Measurements from ENCODE around the gene CFAP46. TPM values are rescaled to one million over a fixed set of nuclear protein-coding genes. Genes with fewer than 3 reads are reported as not detected.

CFAP46 gene
- total and polyA plus RNA-seq, 8 donors = 1.2 to 5.2 (median 3.5) TPM

- ATAC-seq = no peak
- no peaks in the 10 kb centered on the region for H3K9me3 ChIP-seq
- intact Hi-C loops (cut with DNase I) = no loop called here
- DNase-seq = peak in 1 of 4 donors; percentile 40
- H3K27me3 ChIP-seq = peaks cover 0 to 97% of the 10 kb centered on the region in 2 donors
- H3K4me3 ChIP-seq = no peak overlapping the region
- no peaks in the 10 kb centered on the region for H3K4me1 ChIP-seq
- TF ChIP-seq, protein P1, sequence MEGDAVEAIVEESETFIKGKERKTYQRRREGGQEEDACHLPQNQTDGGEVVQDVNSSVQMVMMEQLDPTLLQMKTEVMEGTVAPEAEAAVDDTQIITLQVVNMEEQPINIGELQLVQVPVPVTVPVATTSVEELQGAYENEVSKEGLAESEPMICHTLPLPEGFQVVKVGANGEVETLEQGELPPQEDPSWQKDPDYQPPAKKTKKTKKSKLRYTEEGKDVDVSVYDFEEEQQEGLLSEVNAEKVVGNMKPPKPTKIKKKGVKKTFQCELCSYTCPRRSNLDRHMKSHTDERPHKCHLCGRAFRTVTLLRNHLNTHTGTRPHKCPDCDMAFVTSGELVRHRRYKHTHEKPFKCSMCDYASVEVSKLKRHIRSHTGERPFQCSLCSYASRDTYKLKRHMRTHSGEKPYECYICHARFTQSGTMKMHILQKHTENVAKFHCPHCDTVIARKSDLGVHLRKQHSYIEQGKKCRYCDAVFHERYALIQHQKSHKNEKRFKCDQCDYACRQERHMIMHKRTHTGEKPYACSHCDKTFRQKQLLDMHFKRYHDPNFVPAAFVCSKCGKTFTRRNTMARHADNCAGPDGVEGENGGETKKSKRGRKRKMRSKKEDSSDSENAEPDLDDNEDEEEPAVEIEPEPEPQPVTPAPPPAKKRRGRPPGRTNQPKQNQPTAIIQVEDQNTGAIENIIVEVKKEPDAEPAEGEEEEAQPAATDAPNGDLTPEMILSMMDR (IDR thresholded peaks at IDR 0.05) = no peak
- H3K36me3 ChIP-seq = no peaks in the 10 kb centered on the region
- no peak overlapping the region for H3K27ac ChIP-seq
These were observed 129.4 kb downstream of the CFAP46 start for GRCh38 chr10:132813001-132813401.

GRCh38 chr10:132812520-132812919 lies 129.8 kb downstream of the CFAP46 start:
- TF ChIP-seq, protein P1 (IDR thresholded peaks at IDR 0.05) = no peak
- no peaks in the 10 kb centered on the region for H3K4me1 ChIP-seq
- no peaks in the 10 kb centered on the region for H3K9me3 ChIP-seq
- no peak overlapping the region for H3K27ac ChIP-seq
- DNase-seq = peak in 1 of 4 donors; percentile 41
- no peak for ATAC-seq
- no peaks in the 10 kb centered on the region for H3K36me3 ChIP-seq
- intact Hi-C loops (cut with DNase I) = no loop called here
- H3K27me3 ChIP-seq = peaks cover 0 to 97% of the 10 kb centered on the region in 2 donors
- H3K4me3 ChIP-seq = no peak overlapping the region

DNA sequence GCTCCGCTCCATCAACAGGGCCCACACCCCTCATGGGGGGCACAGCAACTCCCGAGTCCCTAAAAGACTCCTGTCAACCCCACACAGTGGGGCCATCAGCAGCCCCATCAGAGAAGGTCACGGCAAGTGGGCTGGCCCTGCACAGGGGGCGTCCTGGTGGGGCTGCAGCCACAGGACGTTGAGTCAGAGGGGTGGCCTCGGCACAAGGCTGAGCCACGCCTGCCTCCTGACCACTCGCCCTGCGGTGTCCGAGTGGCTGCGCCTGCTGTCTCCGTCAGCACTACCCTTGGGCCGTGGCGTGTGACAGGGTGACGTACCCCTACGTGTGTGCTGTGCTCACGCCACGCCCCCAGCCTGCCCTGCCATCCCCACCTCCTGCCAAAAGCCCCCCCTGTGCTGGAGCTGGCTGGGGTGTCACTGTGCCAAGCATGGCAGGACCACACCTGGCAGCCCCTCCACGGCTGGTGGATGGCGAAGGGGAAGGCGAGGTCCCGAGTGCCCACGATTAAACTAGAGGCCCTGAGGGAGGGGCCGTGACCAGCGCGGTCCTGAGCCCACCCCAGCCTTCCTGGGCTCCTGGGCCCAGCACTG lies 130.4 kb downstream of the CFAP46 start:
- intact Hi-C loops (cut with DNase I) = no loop called here
- no peaks in the 10 kb centered on the region for H3K9me3 ChIP-seq
- H3K4me1 ChIP-seq = no peaks in the 10 kb centered on the region
- no peak overlapping the region for H3K4me3 ChIP-seq
- DNase-seq (peak in 1 of 4 donors; percentile 78), ATAC-seq (no peak)
- no peaks in the 10 kb centered on the region for H3K36me3 ChIP-seq
- H3K27ac ChIP-seq = no peak overlapping the region
- H3K27me3 ChIP-seq = peaks cover 0 to 96% of the 10 kb centered on the region in 2 donors
- TF ChIP-seq, protein P1 (IDR thresholded peaks at IDR 0.05) = no peak

DNA sequence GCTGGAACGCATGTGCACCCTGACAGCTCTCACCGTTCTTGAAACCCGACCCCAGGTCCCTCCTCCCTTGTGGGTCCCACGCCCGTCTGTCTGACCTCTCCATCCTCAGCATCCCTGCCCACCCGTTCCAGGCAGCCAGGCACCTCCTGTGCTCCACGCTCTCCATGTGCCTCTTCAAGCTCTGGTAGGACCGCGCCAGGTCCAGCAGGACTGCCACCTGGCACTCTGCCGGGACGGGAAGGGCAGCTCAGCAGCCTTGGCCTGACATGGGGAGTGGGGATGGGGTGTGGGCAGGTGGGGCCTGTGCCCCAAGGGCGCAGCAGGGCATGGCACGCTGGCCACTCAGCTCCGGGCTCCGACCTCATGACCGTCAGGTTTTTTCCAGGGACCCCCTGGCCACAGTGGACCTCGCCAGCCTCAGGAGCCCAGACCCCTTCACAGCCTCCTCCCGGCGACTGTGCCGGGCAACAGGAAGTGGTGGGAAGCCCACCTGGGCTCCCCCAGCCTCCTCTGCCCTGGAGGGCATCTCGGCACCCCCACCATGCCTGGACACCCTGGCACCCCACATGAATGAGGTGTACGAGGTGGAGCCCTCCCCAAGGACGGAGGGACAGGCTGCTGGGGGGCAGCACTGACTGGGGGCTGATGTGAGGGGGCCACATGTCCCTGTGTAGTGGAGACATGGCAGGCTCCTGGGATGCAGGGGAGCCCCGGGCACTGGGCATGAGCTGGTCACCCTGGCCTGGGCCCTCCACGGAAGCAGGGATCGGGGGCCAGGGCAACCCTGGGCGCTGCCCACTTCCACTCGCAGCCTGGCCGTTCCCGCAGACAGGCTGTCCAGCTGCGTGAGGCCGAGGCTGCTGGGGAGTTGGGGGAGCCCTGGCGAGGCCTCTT lies 131.3 kb downstream of the CFAP46 start:
- TF ChIP-seq, protein P1 (IDR thresholded peaks at IDR 0.05) = no peak
- DNase-seq = peak in 2 of 4 donors; percentile 17 to 75
- no peaks in the 10 kb centered on the region for H3K9me3 ChIP-seq
- no peak overlapping the region for H3K4me3 ChIP-seq
- no peak overlapping the region for H3K27ac ChIP-seq
- intact Hi-C loops (cut with DNase I) = no loop called here
- peaks cover 0 to 91% of the 10 kb centered on the region in 2 donors for H3K27me3 ChIP-seq
- no peaks in the 10 kb centered on the region for H3K36me3 ChIP-seq
- no peaks in the 10 kb centered on the region for H3K4me1 ChIP-seq
- no peak for ATAC-seq

DNA sequence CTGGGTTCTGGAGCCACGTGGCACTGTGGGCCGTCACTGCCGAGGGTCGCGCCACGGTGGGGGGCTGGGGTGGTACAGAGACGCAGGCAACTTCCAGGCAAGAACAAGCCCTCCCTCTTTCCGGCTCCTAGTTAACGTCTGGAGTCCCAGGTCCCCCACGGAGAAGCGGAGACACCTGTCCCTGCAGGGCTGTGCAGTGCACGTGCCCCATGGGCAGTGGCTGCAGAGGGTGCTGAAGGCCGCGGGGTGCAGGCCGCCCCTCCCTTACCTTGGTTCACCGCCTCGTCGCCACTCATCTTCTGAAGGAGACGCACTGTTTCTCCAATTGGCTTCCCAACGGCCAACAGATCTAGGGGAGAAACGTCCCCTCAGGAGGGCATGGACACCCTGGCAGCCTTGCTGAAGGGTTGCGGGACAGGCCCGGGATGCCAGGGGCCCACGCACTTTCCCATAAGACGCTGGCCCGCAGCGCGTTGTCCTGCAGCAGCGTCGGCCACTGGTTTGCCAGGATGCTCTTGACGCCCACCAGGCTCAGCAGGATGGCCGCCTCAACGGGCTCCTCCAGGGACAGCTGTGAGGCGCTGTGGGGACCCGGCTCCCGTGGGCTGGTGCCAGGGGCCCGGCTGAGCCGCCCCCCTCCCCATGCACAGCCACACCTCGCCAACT lies 132.1 kb downstream of the CFAP46 start:
- Histone ChIP-seq H3K9me3 (no peaks in the 10 kb centered on the region), H3K27ac (no peak overlapping the region), H3K27me3 (peaks cover 0 to 89% of the 10 kb centered on the region in 2 donors), H3K36me3 (no peaks in the 10 kb centered on the region), H3K4me3 (no peak overlapping the region), H3K4me1 (no peaks in the 10 kb centered on the region)
- peak in 1 of 4 donors; percentile 69 for DNase-seq
- intact Hi-C loops (cut with DNase I) = no loop called here
- TF ChIP-seq, protein P1 (IDR thresholded peaks at IDR 0.05) = no peak
- ATAC-seq = no peak

All from left lung (tissue), 10 donors.